ENCODE results near the gene VWC2.

VWC2 gene

DNA sequence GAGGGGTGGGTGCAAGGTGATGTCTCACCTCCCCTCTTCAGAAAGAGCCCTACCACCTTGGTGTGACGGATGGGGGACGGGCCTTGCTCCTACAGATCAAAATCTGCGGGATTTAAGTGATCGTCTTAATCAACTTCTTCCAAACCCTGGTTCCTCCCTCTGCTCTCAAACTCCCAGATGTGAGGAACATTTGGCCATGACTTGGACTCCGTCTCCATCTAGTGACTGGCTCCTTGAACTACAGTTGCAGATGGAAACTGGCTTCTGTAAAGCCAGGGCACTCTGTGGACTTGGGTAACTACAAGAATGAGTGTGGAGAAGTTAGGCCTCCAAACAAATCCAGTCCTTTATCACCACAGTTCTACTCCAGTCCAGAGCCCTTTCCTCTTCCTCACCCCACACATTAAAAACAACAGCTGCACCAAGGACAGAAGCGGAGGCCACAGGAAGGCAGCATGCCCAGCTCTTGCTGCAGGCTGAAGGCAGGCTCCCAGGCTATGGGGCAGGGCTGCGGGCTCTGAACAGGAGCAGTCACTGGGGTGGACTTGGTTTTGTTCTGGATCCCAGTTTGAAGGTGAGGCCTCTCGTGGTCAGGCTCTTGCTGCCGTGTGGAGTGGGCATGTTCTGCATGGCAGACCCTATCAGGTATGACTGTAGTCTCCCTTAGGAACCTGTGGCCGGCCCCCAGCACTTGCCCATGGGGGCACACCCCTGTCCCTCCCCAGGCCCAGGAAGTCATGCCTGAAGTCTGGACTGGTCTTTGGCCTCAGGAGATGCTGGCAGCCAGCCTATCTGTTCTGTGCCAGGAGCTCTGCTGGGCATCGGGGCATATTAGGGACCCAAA is 79.4 kb downstream of the VWC2 start:
- peak; percentile 60 for DNase-seq

- DNase-seq, result no peak
Observed at GRCh38 chr7:49855281-49855980, 82.0 kb downstream of the VWC2 start.

GRCh38 chr7:49860293-49860692 is 86.9 kb downstream of the VWC2 start:
- DNase-seq, result no peak

DNA sequence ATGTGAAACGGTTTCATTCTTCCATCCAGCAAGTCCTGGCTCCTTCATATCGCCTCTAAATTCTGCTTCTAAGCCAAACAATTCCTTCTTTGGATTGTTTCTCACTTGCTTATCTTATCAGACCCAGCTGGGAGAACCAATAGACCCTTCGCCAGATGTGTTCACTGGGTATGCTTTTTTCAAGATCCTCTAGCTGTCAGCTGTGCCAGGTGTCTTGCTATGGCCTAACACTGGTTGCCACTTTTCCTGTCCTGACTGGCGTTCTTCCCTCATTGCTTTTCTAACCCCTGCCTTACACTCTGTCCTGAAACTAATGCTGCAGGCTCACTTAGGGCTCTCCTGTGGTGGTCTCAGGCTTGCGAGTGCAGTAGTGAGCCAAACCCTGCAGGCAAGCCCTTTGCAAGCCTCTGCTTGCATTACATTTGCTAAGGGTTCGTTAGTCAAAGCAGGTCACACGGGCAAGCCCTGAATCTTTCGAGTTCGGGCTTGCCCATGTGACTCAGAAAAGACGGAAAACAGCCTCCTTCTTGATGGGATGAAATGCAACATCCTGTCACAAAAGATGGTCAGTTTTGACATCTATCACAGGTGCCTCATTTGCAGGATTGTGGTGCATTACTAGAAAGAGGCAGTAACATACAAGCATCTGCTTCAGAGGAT is 92.8 kb downstream of the VWC2 start:
- no peak for DNase-seq

GRCh38 chr7:49866910-49867309 is 93.5 kb downstream of the VWC2 start:
- DNase-seq, result no peak

- no peak for DNase-seq
Observed at GRCh38 chr7:49873420-49873819, 100.0 kb downstream of the VWC2 start.

DNA sequence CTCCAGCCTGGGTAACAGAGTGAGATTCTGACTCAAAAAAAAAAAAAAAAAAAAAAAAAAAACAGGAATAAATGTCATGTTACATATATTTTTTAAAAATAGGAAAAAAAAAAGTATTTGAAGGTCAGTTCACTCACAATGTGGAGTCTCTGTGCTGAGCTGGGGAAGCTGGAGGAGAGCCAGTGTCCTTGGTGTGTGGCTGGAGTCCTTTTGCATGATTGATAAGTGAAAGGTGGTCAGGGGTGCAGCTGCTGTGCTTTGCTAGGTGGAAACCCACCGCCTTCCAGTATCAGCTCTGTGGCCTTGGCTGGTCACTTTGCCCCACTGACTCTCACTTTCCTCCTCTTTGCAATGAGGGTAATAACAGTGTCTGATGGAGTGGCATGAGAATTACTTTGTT is 101.9 kb downstream of the VWC2 start:
- DNase-seq, result no peak

DNA sequence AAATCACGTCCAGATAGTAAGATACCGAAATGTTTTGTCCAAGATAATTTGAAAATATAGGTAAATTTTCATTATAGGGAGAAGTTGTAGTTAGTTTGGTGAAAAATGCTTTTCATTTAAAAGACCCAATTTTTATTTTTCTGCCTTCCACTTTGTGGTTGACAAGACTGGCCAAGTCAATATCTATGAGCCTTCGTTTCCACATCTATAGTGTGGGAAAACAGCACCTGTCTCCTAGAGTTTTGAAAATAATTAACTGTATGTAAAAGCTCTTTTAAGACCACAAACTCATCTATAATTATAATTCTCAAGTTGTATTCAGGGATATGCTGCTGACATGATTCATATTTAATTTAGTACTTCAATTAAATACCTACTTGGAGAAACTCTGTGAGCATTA is 102.8 kb downstream of the VWC2 start:
- no peak for DNase-seq

DNA sequence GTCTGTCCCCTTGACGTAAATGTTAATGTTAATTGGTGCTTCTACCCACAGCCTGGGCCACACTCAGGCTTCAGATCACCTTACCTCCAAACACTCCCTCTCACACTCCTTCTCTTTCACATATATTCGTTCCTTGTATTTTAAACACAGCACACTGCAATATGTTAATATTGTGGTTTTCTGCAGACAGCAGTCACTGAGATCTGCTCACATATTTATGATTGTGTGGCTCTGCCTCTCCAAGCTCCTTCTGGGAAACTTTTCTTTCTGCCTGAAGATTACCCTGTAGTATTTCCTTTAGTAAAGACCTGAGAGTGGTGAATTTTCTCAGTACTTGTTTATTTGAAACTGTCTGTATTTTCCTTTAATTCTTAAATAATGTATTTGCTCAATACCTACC is 104.7 kb downstream of the VWC2 start:
- no peak for DNase-seq

GRCh38 chr7:49878627-49879026 is 105.2 kb downstream of the VWC2 start:
- peak; percentile 30 for DNase-seq

GRCh38 chr7:49883933-49884332 is 110.5 kb downstream of the VWC2 start:
- no peak for DNase-seq

- no peak for DNase-seq
Observed at GRCh38 chr7:49885593-49886285, 112.3 kb downstream of the VWC2 start.

- DNase-seq, result no peak
Observed at GRCh38 chr7:49892481-49892880, 119.0 kb downstream of the VWC2 start.

DNA sequence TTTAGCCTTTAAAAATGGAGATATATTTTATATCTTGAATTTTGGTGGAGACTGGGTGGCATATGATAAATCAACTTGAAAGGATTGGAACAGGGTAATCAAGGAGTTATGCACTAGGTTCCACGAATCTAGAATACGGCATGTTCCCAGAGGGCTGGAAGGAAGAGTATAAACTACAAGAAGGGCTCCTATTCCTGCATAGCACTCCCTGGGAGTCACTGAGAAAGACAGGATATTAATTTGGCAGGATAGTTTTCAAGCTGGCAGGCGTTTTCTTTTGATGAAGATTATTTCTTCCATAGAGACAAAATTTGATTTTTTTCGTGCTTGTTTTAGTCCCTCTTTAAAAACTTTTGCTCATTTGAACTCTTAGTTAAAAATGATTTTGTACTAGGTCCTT is 119.7 kb downstream of the VWC2 start:
- DNase-seq, result no peak

- DNase-seq, result no peak
Observed at GRCh38 chr7:49894543-49894942, 121.1 kb downstream of the VWC2 start.

DNA sequence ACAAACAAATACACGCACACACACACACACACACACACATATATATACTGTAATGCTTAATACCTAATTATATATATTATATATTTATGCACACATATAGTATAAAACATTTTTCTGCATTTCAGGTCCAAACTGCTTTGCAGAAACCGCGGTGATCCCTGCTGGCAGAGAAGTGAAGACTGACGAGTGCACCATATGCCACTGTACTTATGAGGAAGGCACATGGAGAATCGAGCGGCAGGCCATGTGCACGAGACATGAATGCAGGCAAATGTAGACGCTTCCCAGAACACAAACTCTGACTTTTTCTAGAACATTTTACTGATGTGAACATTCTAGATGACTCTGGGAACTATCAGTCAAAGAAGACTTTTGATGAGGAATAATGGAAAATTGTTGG is 138.5 kb downstream of the VWC2 start:
- no peak for DNase-seq

DNA sequence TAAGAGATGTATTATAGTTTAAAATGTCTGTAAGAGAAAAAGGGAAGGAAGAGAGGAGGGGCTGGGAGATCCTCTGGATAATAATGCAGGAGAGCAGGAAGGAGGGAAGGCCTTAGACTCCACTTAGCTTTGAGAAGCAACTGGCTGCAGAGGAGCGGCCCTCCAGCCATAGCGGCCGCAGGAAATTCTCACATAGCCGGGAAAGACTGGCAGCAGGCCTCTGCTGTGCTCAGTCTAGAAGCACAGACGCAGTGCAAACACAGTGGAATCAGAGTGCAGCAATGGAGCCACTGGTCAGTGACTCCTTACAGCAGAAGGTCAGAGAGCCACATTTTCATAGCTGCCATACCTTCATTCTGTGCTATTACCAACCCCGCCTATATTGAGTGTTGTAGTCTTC is 153.3 kb downstream of the VWC2 start:
- no peak for DNase-seq

GRCh38 chr7:49927631-49928030 is 154.2 kb downstream of the VWC2 start:
- no peak for DNase-seq

DNA sequence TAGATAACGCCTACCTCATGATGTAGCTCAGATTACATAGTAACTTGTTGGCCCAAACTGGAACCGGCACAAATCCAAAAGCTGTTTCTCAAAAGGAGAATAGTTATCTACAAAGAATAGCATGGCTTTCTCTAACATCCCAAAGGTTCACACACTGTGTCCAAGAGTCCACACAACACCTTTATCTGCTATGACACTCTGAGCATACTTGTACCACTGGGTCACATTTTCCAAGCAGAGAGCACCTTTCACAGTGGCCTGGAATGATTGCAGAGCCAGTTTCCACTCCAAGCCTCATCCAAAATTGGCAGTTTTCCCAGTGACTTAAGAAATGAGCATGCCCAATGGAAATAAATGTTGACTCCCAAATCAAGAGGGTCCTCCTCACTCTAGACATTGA is 155.3 kb downstream of the VWC2 start:
- peak; percentile 23 for DNase-seq

DNA sequence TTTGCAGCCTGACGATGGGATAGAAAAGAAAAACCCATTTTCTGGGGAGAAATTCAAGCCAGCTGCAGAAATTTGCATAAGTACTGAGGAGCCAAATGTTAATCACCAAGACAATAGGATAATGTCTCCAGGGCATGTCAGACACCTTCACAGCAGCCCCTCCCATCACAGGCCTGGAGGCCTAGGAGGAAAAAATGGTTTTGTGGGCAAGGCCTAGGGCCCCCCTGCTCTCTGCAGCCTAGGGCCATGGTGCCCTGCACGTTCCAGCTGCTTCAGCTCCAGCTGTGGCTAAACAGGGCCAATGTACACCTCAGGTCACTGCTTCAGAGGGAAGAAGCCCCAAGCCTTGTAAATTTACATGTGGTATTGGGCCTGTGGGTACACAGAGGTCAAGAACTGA is 158.2 kb downstream of the VWC2 start:
- DNase-seq, result no peak

DNA sequence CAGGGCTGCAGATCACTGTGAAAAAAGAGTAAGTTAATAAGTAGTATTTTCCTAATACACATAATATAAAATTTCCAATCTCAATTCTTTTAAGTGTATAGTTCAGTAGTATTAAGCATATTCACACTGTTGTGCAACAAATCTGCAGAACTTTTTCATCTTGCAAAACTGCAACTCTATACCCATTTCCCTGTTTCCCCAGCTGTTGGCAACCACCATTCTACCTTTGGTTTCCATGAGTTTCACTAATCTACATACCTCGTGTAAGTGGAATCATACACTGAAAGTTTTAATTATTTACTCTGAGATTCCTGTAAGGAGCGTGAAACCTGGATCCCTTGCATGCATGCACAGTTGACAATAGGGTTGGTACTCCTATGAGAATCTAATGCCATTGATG is 164.2 kb downstream of the VWC2 start:
- DNase-seq, result no peak
